Sigmoid colon (tissue), 3 donors: ENCODE results near the gene SLC9A7.

Experiments used
- POLR2A ChIP-seq, 2 donors: fragments of 450-650 bp; IDR thresholded peaks; one replicate each; pipeline ENCODE4 v1.6.1; 2016; ENCODE audit warnings: antibody characterized with exemption in 2 of 2, mild to moderate bottlenecking in 2 of 2, moderate library complexity in 2 of 2
- TF ChIP-seq, protein P1 (sequence below), 4 experiments: fragments of 450-650 bp in 3 of 4; fragments of 200-600 bp in 1 of 4; IDR thresholded peaks; one replicate each; pipeline ENCODE4 v1.5.1; 2016 to 2019; ENCODE audit warnings: antibody characterized with exemption in 4 of 4, mild to moderate bottlenecking in 3 of 4, moderate library complexity in 2 of 4

DNA sequence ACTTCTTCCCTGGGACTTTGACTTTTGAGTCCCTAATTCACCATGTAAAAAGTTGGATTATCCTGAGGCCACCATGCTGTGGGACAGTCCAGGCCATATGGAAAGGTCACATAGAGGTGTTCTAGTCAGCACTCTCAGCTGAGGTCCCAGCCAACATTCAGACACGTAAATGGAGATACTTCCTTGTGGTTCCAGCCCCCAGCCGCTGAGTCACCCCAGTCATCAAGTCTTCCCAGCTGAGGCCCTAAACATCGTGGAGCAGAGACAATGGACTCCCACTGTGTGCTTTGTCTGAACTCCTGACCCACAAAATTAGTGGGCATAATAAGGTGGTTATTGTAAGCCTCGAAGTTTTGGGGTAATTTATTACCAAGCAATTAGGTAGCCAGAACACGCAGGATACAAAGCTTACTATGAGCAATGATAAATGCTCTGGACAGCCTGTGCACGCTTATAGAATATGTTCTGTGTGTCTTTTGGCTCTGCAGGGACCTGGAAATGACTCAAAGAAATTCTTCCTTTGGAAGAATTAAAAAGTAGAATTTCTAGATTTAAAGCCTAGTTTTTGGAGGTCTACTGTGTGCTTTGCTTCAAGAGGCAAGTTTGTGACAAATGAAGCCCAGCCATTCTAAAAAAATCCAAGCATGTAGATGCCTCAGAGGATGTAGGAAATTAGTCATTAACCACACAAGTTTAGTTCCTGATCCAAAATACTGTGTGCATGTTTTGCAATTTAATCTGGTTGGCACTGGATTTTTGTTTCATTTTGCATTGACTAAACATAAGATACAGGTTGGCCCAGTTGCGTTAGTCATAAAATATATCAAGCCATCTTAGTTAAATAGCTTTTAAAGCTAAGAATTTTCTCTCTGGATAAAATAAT lies 33.2 kb upstream of the SLC9A7 start:
- TF ChIP-seq, protein P1, sequence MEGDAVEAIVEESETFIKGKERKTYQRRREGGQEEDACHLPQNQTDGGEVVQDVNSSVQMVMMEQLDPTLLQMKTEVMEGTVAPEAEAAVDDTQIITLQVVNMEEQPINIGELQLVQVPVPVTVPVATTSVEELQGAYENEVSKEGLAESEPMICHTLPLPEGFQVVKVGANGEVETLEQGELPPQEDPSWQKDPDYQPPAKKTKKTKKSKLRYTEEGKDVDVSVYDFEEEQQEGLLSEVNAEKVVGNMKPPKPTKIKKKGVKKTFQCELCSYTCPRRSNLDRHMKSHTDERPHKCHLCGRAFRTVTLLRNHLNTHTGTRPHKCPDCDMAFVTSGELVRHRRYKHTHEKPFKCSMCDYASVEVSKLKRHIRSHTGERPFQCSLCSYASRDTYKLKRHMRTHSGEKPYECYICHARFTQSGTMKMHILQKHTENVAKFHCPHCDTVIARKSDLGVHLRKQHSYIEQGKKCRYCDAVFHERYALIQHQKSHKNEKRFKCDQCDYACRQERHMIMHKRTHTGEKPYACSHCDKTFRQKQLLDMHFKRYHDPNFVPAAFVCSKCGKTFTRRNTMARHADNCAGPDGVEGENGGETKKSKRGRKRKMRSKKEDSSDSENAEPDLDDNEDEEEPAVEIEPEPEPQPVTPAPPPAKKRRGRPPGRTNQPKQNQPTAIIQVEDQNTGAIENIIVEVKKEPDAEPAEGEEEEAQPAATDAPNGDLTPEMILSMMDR (IDR thresholded peaks at IDR 0.05), result no peak
- TF ChIP-seq POLR2A (IDR thresholded peaks at IDR 0.05), result no peak
